Measurements from ENCODE around the gene KIF5C.

DNA sequence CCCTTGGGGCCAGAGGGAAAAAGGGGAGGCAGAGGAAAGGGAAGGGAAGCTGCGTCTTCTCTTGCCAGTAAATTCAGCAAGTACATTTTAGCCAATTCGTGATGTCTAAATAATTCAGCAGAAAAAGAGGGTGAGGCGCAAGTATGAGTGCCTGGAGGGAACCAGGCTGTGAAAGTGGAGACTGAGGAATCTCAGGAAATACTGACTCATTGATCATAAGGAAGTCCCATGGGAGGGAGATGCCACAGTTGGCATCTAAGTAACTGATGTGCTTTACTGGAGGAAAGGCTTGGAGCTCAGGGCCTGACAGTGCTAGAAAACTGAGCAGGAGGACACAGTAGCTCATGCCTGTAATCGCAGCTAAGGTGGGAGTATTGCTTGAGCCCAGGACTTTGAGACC is 31.1 kb downstream of the KIF5C start:
- TF ChIP-seq, protein P1, sequence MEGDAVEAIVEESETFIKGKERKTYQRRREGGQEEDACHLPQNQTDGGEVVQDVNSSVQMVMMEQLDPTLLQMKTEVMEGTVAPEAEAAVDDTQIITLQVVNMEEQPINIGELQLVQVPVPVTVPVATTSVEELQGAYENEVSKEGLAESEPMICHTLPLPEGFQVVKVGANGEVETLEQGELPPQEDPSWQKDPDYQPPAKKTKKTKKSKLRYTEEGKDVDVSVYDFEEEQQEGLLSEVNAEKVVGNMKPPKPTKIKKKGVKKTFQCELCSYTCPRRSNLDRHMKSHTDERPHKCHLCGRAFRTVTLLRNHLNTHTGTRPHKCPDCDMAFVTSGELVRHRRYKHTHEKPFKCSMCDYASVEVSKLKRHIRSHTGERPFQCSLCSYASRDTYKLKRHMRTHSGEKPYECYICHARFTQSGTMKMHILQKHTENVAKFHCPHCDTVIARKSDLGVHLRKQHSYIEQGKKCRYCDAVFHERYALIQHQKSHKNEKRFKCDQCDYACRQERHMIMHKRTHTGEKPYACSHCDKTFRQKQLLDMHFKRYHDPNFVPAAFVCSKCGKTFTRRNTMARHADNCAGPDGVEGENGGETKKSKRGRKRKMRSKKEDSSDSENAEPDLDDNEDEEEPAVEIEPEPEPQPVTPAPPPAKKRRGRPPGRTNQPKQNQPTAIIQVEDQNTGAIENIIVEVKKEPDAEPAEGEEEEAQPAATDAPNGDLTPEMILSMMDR (conservative IDR thresholded peaks at IDR 0.05), result no peak
- no peak for TF ChIP-seq ZFX (IDR thresholded peaks at IDR 0.05)

Data from C4-2B (cell line).